Fibroblast of skin of left quadriceps (primary cell): ENCODE data around the gene TBKBP1.
"Not testable (repeated sequence)": the region's sequence is repeated elsewhere in the genome, so short reads cannot be mapped to it uniquely, and the experiment has no call there.

Experiments used
- DNase-seq, 2 experiments: peaks; one replicate each; pipeline ENCODE4 v3.0.0-alpha.2; 2013; ENCODE audit warnings: low read depth in 2 of 2

TBKBP1 gene

DNA sequence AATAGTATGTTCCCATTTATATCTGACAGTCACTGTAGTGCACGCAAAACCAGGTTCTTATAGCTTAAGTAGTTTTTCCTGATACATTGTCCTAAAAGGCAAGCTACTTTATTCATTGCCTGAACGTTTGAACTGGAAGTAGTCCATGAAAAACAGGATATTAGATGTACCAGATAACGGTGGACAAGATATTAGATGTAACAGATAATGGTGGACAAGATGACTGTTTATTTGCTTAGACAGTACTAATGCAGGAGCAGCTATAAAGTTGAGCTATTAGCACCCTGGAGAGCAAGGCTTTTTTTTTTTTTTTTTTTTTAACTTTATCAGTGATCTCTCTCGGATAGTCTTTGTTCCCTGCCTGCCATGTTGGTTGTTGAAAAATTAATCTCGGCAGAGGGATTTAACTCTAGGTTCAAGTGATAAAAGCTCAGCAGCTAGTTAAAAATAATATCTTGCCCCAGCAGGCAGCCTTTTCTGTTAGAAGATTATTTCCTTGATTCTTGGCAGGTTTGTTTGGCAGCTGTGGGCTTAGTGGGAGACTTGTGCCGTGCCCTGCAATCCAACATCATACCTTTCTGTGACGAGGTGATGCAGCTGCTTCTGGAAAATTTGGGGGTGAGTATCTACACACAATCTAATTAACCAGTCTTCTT is 17.3 kb upstream of the TBKBP1 start:
- DNase-seq = no peak

DNA sequence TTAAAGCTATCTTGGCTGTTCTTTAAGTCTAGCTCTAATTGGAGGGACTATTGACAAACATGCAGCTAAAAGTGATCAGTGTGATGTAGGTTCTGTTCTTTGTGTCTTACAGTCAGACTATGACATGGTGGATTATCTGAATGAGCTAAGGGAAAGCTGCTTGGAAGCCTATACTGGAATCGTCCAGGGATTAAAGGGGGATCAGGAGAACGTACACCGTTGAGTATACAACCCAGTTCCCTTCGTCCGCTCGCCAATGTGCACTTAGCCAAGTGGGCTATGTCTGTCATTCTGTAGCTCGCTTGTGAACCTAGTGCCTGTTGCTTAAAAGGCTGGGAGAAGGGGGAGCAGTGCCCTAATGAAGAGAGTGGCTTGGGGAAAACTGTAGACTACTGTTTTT is 15.8 kb upstream of the TBKBP1 start:
- DNase-seq = no peak

DNA sequence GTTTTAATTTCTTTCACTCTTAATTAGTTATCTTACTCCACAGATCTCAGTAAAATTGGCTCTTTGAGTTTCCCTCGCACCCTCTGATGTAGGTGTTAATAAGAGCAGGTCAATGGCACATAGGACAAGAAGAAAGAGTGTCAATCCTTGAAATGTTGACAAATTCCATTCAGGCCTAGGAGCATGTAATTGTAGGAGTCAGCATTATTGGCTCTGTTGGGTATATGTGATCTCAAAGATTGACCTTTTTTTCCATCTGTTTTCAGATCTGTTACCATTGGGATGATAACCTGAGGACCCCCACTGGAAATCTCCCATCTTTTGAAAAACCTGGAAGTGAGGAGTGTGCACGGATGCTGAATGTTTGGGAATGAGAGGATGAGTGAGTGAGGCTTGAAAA is 11.8 kb upstream of the TBKBP1 start:
- DNase-seq = no peak

DNA sequence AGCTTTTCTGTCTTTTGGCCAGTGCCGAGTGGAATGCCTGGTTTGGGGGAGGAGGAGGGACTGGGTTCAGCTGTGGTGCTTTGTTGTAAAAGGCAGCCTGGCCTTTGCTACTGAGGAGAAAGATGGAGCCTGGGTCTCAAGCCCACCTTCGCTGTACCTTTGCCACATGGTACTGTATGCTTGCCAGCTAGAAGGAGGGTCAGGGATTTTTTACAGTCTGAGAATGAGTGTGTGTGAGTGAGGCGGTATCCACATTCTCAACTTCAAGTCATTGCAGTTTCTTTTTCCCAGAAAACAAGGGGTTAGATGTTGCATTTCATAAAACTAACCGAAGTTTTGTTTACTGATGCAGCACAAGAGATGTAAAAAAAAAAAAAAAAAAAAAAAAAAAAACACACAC is 11.2 kb upstream of the TBKBP1 start:
- DNase-seq = not testable (repeated sequence)

DNA sequence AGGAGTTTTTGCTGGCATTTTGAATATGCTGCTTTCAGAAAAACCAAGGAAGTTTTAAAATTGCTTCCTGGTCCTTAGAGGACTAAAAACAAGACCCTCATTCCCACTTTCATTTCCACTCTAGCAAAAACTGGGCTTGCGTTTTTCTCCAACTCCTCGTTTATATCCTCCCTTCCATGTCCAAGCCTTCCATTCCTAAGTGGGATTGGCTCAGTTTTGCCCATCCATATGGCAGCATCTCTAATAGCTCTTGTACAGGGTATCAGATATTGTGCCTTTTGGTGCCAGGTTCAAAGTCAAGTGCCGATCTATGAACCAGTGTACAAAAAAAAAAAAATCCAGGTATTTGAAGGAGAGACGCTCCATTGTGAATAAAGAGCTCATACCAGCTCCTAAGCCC is 9.9 kb upstream of the TBKBP1 start:
- no peak for DNase-seq

DNA sequence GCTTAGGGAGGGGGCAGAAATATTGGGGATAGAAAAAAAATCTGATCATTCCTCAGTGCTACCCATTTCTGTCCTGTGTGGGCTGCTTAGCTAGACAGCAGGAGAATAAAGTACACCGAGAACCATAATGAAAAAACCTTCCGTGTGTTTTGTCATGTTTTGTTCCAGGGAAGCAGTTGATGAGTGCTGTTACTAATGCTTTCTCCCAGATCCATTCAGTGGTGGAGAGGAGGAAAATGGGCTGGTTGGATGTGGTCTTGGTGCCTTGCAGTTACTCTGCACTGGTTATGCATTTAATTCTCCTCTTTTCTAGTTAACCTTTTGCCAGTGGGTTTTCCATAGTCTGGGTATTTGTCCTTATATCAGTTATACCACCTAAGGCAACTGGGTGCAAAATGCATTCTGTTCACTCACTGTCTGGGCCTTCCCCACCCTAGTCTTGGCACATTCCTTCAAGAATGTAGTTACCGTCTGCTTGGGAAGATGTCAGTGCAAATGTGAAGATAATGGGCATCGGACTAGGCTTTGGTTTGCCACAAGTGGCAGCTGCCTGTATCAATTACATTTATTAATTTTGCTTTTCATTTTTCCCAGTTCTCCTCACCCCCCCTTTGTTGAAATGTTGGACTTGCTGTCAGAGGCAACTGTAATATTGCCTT is 9.3 kb upstream of the TBKBP1 start:
- DNase-seq = no peak

DNA sequence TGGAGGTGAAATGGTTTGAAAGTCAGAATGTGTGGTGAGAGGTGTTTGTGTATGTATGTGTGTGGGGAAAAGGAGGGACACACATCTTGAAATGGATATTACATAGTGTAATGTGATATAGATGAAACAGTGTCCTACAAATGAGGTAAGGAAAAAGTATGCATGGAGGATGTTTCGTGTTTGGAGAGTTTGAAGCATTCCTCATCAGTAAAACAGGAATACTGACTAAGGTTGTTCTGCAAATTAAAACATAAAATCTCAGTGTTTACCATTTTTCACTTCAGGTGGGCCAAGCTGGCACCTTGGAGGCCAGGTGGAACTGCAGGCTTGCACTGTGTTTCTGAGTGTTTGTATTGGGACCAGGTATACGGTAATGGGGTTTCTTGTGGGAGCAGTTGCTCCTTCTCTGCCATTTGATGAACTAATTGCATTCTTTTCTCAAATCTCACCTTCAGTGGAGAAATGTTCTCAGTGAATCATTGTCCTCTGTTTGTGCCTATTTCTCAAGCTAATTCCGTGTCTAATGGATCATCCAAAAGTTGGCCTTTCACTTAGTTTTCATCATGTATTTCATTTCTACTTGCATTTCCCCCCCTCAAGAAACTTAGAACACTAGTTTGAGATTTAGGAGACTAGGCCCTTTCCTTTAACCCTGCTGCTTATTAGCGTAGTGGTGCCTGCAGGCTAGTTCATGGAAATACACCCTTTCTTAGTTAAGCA is 8.2 kb upstream of the TBKBP1 start:
- DNase-seq = no peak

DNA sequence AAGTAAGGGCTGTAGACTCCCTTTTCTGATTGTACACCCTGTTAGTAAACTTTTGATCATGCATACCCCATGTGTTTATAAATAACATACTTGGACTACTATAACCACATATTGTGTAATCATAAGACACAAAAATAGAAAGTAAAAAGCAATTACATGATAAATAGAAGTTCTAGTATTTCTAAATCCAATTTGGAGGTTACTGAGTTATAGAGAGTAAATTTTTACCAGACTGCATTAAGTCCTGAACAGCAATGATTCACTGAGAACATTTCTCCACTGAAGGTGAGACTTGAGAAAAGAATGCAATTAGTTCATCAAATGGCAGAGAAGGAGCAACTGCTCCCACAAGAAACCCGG is 7.7 kb upstream of the TBKBP1 start:
- no peak for DNase-seq

DNA sequence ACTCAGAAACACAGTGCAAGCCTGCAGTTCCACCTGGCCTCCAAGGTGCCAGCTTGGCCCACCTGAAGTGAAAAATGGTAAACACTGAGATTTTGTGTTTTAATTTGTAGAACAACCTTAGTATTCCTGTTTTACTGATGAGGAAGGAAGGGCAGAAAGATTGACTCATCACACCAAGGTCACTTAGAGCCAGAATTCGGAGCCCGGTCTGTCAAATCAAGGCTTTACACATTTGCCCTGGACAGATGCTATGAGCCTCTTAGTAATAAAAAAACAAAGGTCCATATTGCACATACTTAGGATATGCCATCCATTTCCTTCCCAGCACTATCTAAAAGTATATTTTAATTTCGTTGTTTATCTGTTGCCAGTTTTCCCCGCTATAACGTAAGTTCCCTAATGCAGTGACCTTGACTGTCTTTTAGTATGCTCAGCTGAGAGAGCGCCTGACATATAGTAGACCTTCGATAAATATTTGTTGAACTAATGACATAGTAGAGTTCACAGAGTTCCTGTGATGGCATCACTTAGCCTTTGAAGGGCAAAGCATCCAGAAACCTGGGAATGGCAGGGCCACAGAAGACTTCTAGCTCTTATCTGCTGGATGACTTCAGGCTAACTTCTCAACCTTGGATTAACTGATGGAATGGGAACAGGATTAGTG is 7.2 kb upstream of the TBKBP1 start:
- no peak for DNase-seq

DNA sequence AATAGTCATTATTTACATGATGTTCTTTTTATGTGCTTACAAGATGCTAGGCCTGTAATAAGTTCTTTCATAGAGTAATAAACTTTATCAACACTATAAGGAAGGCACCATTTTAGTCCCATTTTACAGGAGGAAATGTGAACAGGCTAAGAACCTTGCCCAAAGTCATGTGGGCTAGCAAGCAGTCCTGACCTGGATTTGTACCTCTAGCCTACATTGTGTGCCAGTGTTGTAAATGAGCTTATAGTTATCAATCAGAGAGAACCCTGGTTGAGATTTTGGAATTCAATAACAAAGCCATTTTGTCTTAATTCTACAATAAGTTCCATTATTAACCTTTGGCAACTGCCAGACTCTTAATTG is 6.7 kb upstream of the TBKBP1 start:
- DNase-seq = no peak

DNA sequence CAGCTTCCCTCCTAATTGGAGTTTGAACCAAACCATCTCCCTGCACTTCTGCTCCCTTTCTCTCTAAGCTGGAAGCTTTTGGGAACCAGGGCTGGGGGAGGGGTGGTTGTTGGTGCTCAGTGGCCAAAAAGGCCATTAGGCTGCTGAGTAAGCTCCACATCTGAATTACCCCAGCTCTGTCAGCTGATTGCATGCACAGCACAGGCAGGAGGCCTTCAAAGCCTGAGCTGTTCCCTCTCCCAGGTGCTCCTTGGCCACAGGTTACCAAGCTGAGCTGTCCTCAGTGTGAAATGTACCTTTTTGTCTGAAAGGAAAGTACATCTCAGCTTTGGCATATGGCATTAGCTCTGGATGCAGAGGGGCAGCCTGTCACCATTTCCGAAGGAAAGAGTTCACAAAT is 6.2 kb upstream of the TBKBP1 start:
- DNase-seq = no peak

DNA sequence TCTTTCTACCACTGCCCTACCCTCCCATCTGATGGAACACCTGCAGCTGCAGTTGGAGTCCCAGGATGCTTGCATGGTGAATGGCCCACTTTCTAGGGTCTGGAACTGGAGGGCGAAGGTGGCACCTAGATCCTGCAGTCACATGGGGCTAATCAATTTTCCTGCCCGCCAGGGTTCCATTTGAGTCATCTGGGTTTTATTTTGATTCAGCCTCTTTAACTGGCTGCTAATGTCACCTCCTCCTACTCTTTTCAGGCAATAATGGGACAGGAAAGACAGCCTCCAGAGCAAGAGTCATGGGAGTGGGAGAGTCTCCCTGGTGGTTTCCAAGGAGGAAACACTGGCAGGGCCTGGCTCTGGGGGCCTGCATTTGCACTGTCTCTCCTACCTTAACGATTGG is 3.8 kb upstream of the TBKBP1 start:
- DNase-seq = no peak

DNA sequence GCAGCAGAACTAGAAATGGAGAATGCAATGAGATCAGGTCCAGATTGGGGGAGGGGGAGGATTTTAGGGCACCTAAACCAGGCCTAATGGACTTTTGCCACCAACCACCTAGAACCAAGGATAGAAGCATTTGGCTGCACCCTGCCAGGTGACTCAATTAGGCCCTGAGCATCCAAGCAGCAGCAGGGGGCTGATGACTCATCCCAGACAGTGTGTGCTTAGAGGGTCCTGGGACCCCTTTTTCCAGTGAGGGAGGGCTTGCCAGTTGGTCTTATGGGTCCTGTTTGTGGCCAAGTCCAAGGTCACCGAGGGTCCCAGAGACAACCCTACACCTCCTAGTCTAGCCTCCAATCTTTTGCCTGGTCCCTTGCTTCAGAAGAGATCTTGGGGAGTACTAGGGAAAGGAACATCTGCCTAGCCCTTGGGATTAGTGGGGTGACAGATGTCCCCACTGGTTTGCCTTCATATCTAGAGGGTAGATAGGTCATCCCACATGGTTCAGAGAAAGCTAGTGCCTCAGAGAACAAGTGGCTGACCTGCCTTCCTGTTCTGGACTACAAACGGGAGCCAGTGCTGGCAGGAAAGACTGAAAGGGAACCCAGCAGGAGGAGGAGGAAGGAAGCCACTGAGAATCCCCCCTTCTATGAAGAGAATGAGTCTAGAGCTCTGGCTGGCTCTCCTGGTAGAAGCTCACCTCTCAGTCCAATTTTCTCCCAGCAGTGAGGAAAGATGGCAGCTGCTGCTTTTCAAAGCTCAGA is 1.6 kb upstream of the TBKBP1 start:
- no peak for DNase-seq

DNA sequence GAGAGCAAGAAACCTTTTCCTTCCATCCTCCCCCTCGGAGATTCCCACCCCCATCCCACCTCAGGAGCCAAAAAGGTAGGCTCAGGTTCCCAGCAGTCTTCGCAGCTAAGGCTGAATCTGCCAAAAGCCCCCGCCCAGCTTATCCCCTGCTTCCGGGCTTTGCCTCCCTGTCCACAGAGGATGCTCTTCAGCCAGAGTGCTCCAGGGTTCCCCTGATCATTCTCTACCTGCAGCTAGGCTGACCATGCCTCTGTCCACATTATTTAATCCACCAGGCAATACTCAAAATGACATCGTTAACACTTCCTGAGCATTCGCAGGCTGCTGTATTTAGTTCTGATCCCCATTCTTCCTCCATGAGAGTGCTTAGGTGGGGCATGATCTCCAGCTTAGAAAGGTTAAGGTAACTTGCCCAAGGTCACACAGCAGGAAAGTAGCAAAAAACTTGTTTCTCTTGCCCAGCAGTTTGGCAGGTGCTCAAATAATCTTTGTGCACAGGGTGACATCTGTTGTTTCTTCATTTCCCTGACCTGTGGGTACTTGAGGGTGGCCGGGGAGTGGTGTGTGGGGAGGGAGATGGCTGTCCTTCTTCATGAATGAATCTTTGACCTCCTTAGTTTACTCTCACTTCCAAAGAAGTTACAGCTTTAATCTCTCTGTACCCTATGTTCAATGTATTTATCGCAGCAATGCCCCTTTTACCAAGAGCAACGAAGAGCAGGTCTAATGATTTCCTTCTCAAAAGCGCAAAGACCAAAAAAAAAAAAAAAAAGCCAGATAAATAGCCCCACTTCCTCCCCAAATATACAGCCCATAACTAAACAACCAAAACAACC is 848 bp upstream of the TBKBP1 start:
- no peak for DNase-seq

DNA sequence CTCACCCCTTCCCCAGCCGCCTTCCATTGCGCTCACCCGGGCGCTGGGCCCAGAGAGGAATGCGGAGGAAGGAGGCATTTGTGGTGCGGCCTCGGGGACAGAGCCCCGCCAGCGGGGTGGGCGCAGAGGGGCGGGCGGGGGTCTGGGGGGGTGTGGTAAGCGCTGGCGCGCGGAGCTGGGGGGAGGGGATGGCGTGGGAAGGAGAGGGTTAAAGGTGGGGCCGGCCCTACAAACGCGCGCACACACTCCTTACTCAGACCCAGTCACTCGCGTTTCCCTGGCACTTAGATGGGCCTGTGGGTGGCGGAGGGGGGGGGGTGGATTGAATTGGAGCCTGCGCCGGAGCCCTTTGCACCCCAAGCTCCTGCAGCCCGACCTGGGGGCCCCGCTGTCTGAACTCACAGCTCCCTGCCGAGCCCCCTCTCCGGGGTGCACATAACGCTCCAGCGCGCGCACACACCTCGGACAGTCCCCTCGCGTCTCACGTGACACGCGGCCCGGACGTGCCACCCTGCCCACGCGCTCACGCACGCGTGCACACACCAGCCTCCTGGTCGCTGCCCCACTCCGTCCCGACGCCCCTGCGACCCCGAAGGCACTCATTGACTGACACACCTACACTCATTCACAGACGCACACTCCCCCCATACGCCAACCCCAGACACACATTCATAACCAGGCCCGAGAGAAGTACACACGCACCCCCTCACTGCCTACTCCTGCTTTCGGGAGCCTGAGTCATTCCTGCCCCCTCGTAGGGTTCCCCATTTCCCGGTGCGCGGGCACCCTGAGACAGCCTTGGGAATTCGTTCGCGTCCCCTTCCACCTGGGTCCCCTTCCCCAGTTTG is 844 bp downstream of the TBKBP1 start:
- no peak for DNase-seq

DNA sequence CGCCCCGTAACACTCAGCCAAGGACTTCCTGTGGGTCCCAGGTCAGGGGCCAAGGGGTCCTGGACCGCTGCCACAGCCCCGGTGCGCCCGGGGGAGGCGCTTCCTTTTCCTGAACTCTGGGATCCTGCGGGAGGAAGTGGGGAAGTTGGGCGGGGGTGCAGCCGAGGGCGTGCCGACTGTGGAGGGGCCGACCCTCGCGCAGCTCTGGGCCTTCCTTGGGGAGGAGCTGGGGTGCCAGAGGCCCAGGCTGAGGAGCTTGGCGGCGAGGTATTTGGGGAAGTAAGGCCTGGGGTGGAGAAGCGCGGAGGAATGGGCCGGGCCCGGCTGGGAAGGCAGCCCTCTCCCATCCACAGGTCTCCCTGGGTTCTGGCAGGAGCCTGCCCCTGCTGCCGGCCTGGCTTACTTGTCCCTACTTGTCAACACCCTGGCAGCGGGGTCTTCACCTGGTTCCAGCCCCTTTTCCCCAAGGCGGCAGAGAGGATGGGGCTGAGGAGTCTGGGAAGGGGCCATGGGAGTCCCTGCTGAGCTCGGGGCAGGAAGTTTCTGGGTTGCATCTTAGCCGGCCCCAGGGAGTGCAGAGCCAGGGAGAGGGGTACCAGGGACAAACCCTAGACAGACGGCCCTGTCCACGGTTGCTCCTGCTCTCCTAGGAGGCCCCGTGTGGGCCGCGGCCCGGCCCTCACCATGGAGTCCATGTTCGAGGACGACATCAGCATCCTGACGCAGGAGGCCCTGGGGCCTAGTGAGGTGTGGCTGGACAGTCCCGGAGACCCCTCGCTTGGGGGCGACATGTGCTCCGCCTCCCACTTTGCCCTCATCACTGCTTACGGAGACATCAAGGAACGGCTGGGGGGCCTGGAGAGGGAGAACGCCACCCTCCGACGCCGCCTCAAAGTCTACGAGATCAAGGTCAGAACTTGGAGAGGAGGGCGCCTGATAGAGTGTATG is 1.7 kb downstream of the TBKBP1 start:
- no peak for DNase-seq

DNA sequence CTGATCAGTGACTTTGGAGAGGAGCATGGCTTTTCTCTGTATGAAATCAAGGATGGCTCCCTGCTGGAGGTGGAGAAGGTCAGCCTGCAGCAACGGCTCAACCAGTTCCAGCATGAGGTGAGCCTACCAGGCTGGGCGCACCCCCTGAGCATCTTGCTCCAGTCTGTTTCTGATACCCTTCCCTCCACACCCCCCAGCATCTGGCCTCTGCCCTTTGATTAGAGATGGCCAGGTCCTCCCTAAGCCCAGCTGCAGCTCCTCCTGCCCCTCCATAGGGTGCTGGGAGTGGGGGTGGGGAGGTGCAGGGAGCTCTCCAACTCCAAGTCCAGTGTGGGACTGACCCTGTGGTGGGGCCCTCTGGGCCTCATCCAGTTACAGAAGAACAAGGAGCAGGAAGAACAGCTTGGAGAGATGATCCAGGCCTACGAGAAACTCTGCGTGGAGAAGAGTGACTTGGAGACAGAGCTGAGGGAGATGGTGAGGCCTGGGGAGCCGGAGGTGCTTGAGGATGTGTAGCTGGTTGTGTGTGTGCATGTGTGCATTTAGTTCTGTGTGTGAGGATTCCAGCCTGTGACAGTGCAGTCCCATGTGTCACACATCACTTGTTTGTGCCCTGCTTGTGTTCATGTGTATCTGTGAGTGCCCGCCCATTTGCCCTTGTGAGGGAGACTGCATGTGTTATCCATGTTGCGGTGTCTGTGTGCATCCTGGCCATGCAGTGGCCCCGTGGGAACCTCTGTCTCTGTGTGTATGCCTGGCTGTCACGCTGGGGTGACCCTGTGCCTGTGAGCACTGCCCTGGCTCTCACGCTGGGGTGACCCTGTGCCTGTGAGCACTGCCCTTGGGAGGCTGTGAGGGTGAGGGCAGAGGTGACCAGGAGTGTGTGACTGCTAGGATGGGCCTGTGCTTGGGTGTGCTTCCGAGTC is 3.0 kb downstream of the TBKBP1 start:
- no peak for DNase-seq
